Heart right ventricle (tissue), 16 donors: ENCODE results near the gene SGSH. TPM values are rescaled to one million over a fixed set of nuclear protein-coding genes. Genes with fewer than 3 reads are reported as not detected.
A peak's percentile ranks its signal among the peaks of the same experiment; 100 is the strongest.

ENCODE experiments used
- ATAC-seq, 8 donors: fragments of 200-7000 bp; cut with Tn5 transposase; one replicate each; pipeline ENCODE4 v1.9.1; 2020; ENCODE audit warnings: mild to moderate bottlenecking in 8 of 8, moderate library complexity in 8 of 8, moderate number of reproducible peaks in 1 of 8
- DNase-seq, 2 donors: peaks; one replicate each; pipeline ENCODE4 v3.0.0-alpha.2; 2020
- H3K27ac ChIP-seq, 10 donors: fragments of 200-600 bp; sonication (generic) in 2 of 10; one replicate each; pipeline versions ENCODE4 v1.5.0 to v1.8.0; 2020 to 2022; ENCODE audit warnings: mild to moderate bottlenecking in 3 of 10
- H3K27me3 ChIP-seq, 7 donors: fragments of 200-600 bp; one replicate each; pipeline ENCODE4 v1.8.0; 2021 to 2022; ENCODE audit warnings: mild to moderate bottlenecking in 2 of 7
- H3K36me3 ChIP-seq, 9 donors: fragments of 200-600 bp; sonication (generic) in 1 of 9; one replicate each; pipeline versions ENCODE4 v1.5.0 to v1.8.0; 2020 to 2022; ENCODE audit warnings: mild to moderate bottlenecking in 2 of 9
- H3K4me1 ChIP-seq, 9 donors: fragments of 200-600 bp; sonication (generic) in 1 of 9; one replicate each; pipeline versions ENCODE4 v1.5.0 to v1.8.0; 2020 to 2022; ENCODE audit warnings: mild to moderate bottlenecking in 4 of 9
- H3K4me3 ChIP-seq, 10 donors: fragments of 200-600 bp; sonication (generic) in 2 of 10; one replicate each; pipeline versions ENCODE4 v1.5.0 to v1.8.0; 2020 to 2022; ENCODE audit warnings: mild to moderate bottlenecking in 7 of 10, moderate library complexity in 2 of 10
- H3K9me3 ChIP-seq, 11 donors: fragments of 200-600 bp in 10 of 11; sonication (generic) in 2 of 11; one replicate each; pipeline versions ENCODE4 v1.5.0 to v1.8.0; 2013 to 2022; ENCODE audit warnings: mild to moderate bottlenecking in 2 of 11, control low read depth in 1 of 11, moderate library complexity in 1 of 11
- CTCF ChIP-seq, 9 donors: fragments of 200-600 bp; sonication (generic) in 2 of 9; IDR thresholded peaks; one replicate each; pipeline versions ENCODE4 v1.5.0 to v1.8.0; 2021 to 2022; ENCODE audit warnings: antibody characterized with exemption in 9 of 9, mild to moderate bottlenecking in 5 of 9, moderate library complexity in 1 of 9
- WGBS, 2 donors: extraction: QIAGEN DNeasy Blood & Tissue Kit; methylation state at CpG; one replicate each; pipeline ENCODE4 v1.1.7; 2013; ENCODE audit warnings: inconsistent platforms in 1 of 2; 5-methylcytosine and 5-hydroxymethylcytosine counted together
- intact Hi-C, 10 donors: fragments of 100-400 bp; cut with DNase I; formaldehyde crosslinking; loops; one replicate each; pipeline versions ENCODE4 v1.11.1 to v1.14.2; 2022
- polyA plus RNA-seq, 2 donors: library from polyadenylated mRNA; stranded (reverse); fragments of 200-250 nt; gene quantifications; one replicate each; pipeline ENCODE4 v1.2.3, GENCODE V29; 2013
- total RNA-seq, 10 donors: library from RNA; stranded (reverse); fragmentation: NEBNext Ultra II Directional in 3 of 10; extraction: Animal tissue kit (Norgen Biotek cat#: 25700) in 3 of 10; gene quantifications; one replicate each; pipeline versions ENCODE4 v1.2.1 to v1.2.4, GENCODE V29; 2021 to 2023
- donor health status: Arrhythmogenic right ventricular cardiomyopathy.
- donor health status: ischemic (EF 13 %, LVEDD 7.1; RV severe dilation, severe dysfunction).
- donor health status: healthy with polysubstance abuse.
- donor health status: DM: no; HTN: yes; CAD: no.
- donor health status: DM: no; HTN: no; CAD: no.
- donor health status: ischemic (EF 25% LVEDD 6.9; RV normal size, moderate dysfunction).
- donor health status: ischemic (EF 25% LVEDD 5.7; RV mildly dilated, moderate dysfunction).
- donor health status: healthy.
- donor health status: DM: yes; HTN: yes; CAD: no.
- donor health status: Ischemic cardiomyopathy.
- donor health status: ischemic (EF 35%, LVEDD 5.7; RV mildly dilated, moderate dysfunction).
- donor health status: nonischemic (EF 11% LVEDD 7.7; RV severe dilation, severe dysfunction).
- donor health status: DM: yes; HTN: yes; CAD: no.
- donor health status: PGD.
- donor health status: ischemic (EF 29% LVEDD 5.4; RV normal size, mild dysfunction).
- donor health status: nonischemic (EF 23%, LVEDD 6.1; RV moderate dilation, normal function).

The SGSH gene
- total and polyA plus RNA-seq, 12 donors: 7.3 to 21.7 (median 14.0) TPM

- Histone ChIP-seq H3K27ac (peak overlapping the region in 6 of 10 donors; percentile 37 to 71 (median 67)), H3K4me3 (peak overlapping the region in 6 of 10 donors; percentile 22 to 32 (median 29)), H3K4me1 (peaks cover 5 to 37% (median 22%) of the 10 kb centered on the region in 9 donors), H3K36me3 (no peaks in the 10 kb centered on the region), H3K9me3 (no peaks in the 10 kb centered on the region), H3K27me3 (peaks cover 0 to 27% (median 4%) of the 10 kb centered on the region in 7 donors)
- 74 to 82% methylated on average over 16 of the region's 16 CpGs for WGBS, 2 donors
- peak in 2 of 8 donors; percentile 4 to 29 for ATAC-seq
- intact Hi-C loops: loop anchor here in 1 of 10 donors (5.0 kb wide), 1 partner anchor 40 kb away; the partner anchor contains the start of gene EIF4A3
- no peak for DNase-seq
- no peak for TF ChIP-seq CTCF (IDR thresholded peaks at IDR 0.05)
Observed at GRCh38 chr17:80187090-80187489, 33.0 kb downstream of the SGSH start.

GRCh38 chr17:80185968-80186367, 34.2 kb downstream of the SGSH start:
- DNase-seq (no peak), ATAC-seq (no peak)
- H3K4me1 ChIP-seq: peaks cover 0 to 26% (median 15%) of the 10 kb centered on the region in 9 donors
- H3K4me3 ChIP-seq: no peak overlapping the region
- no peak for TF ChIP-seq CTCF (IDR thresholded peaks at IDR 0.05)
- peaks cover 0 to 18% (median 0%) of the 10 kb centered on the region in 7 donors for H3K27me3 ChIP-seq
- WGBS, 2 donors: 86 to 92% methylated on average over 9 of the region's 9 CpGs
- intact Hi-C loops: loop anchor here in 1 of 10 donors (5.0 kb wide), 1 partner anchor 39 kb away; the partner anchor contains the start of gene EIF4A3
- no peak overlapping the region for H3K27ac ChIP-seq
- no peaks in the 10 kb centered on the region for H3K36me3 ChIP-seq
- no peaks in the 10 kb centered on the region for H3K9me3 ChIP-seq

- TF ChIP-seq CTCF (IDR thresholded peaks at IDR 0.05): no peak
- intact Hi-C loops: no loop called here
- Histone ChIP-seq H3K9me3 (no peaks in the 10 kb centered on the region), H3K27me3 (peaks cover 0 to 10% (median 0%) of the 10 kb centered on the region in 7 donors), H3K27ac (no peak overlapping the region), H3K36me3 (no peaks in the 10 kb centered on the region), H3K4me1 (peaks cover 0 to 22% (median 12%) of the 10 kb centered on the region in 9 donors), H3K4me3 (no peak overlapping the region)
- DNase-seq (no peak), ATAC-seq (no peak)
- 81 to 86% methylated on average over 10 of the region's 10 CpGs for WGBS, 2 donors
Observed at GRCh38 chr17:80184423-80184714, 35.8 kb downstream of the SGSH start.

- Histone ChIP-seq H3K27ac (no peak overlapping the region), H3K4me1 (peaks cover 0 to 19% (median 12%) of the 10 kb centered on the region in 9 donors), H3K9me3 (no peaks in the 10 kb centered on the region), H3K27me3 (peaks cover 0 to 6% (median 0%) of the 10 kb centered on the region in 7 donors), H3K4me3 (no peak overlapping the region), H3K36me3 (no peaks in the 10 kb centered on the region)
- intact Hi-C loops: no loop called here
- DNase-seq (no peak), ATAC-seq (no peak)
- no peak for TF ChIP-seq CTCF (IDR thresholded peaks at IDR 0.05)
- 82 to 89% methylated on average over 26 of the region's 26 CpGs for WGBS, 2 donors
Observed at GRCh38 chr17:80183581-80184422, 36.3 kb downstream of the SGSH start.
